Tongue (tissue), 2 donors: ENCODE data around the gene ZSWIM6. TPM values are rescaled to one million over a fixed set of nuclear protein-coding genes. Genes with fewer than 3 reads are reported as not detected.
"Not testable (repeated sequence)": the region's sequence is repeated elsewhere in the genome, so short reads cannot be mapped to it uniquely, and the experiment has no call there.

ENCODE experiments used
- DNase-seq: peaks from one replicate; pipeline ENCODE4 v3.0.0-alpha.2; 2015
- total RNA-seq: library from RNA; depleted of rRNA; stranded (reverse); fragments of >200 nt; gene quantifications from one replicate; pipeline ENCODE4 v1.2.3, GENCODE V29; 2014

Gene ZSWIM6
- total RNA-seq, 1 donor from 2014 or later = 14.5 TPM

DNA sequence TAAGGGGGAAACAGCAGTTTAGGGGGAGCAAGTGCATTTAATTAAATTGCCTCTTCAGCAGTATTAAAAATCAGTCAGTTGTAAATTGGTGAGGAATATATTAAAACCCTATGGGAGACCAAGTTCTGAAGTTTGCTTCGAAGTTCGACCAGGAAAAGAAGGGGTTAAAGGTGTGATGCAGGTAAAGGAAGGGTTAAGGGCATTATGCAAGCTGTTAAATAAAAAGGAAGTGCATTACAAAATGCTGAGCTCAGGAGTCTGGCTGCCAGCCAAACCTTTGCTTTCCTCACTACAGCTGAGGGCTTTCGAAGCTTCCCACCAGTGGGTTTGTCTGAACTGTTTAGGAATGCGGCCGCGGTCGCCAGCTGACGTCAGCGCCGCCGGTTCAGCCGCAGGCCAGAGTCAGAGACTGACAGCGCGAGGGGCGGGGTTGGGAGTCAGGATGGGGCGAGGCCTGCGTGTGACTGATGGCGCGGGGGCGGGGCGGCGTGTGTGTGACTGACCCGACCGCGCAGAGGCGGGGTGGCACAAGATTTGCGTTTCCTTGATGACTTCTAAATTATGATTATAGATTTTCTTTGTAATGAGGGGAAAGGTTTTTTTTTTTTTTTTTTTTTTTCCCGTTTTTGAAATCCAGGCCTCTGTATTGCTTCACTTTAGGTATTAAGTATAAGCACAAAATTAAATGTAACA lies 76.6 kb downstream of the ZSWIM6 start:
- DNase-seq = peak; percentile 99

DNA sequence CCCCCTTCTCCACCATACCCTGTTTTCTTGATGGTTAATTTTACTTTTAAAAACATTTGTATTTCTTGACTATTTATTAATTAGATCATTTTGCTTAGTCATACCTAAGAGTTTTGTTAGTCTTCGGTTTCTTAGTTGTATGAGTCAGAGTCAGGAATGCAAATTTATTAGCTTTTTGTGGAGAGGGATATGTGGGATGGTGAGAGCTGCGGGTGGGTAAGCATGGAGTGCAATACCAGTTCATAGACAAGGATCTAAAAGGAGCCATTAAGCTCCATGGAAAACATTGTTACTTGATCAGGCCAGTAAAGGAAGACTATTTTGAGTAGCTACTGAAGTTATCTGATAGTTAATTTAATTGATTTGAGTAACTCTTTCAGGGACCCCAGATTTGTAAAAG lies 77.5 kb downstream of the ZSWIM6 start:
- DNase-seq = peak; percentile 15

- no peak for DNase-seq
Observed at GRCh38 chr5:61410811-61411210, 78.8 kb downstream of the ZSWIM6 start.

DNA sequence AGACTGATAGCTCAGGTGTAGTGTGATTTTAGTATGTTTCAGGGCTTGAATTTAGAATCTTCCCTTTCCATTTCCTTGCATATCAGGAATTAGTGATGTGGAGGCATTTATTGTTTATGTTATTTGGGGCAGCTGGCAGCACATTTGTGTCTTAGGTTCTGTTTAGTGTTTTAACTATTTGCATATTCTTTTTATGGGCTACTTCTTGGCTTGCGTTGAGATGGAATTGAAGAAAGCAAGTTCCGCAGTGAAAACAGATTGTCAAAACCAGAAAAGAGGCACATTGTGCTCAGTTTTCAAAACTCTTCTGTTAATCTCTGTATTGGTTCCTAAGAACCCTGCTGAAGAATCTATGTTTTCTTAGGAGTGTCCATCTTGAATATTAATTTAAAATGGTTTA lies 80.3 kb downstream of the ZSWIM6 start:
- DNase-seq = no peak

DNA sequence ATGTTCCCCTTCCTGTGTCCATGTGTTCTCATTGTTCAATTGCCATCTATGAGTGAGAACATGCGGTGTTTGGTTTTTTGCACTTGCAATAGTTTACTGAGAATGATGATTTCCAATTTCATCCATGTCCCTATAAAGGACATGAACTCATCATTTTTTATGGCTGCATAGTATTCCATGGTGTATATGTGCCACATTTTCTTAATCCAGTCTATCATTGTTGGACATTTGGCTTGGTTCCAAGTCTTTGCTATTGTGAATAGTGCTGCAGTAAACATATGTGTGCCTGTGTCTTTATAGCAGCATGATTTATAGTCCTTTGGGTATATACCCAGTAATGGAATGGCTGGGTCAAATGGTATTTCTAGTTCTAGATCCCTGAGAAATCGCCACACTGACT lies 81.1 kb downstream of the ZSWIM6 start:
- DNase-seq = not testable (repeated sequence)

DNA sequence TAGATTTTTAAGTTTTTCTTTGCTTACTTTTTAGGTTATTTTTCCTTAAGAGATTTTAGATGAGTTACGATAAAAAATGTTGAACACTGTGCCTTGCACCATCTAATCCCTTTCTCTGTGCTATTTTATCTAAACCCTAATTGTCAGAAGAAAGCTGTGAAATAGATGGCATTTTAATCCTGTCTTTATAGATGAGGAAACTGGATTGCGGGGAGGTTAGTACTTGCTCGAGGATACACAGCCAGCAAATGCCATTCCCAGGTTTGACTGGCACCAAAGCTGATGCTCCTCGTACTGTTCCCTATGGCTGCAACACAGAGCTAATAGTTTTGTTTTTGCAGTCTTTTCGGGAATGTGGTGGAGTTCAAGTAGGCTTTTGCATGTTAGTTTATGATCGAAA lies 82.7 kb downstream of the ZSWIM6 start:
- DNase-seq = no peak

DNA sequence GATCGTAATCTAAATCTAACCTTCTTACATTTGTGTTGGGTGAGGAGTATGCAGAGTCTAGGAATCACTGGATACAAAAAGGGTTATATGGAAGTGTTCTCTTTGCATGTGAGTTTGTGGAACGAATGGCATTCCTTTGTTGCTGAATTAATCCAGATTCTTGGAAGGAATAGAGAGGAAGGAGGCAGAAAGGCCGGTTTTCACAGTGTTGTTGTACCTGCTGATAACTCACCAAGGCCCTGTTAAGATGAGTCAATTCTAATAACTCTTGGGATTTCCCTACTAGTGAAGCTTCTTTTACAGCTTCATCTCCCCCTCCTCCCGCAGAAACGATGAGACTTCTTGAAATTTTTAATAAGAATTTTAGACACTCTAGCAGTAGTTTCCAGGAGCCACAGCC lies 84.0 kb downstream of the ZSWIM6 start:
- no peak for DNase-seq

DNA sequence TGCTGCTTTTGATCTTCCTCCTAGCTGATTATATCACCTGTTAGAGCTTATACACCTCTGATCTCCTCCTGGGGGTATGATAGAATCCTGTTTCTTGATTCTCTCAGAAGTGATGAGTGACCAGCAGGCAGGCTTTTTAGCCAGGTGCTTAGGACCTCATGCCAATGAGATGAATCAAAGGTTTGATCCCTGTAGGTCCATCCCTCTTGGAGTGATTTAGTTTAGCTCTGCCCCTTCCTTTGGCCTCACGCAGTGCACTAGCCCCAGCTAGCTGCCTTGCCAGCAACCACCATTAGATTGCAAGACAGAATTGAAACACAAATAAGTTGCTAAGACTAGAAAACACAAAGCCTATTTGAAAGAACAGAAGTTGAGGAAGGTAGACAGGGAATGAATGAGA lies 84.4 kb downstream of the ZSWIM6 start:
- no peak for DNase-seq

DNA sequence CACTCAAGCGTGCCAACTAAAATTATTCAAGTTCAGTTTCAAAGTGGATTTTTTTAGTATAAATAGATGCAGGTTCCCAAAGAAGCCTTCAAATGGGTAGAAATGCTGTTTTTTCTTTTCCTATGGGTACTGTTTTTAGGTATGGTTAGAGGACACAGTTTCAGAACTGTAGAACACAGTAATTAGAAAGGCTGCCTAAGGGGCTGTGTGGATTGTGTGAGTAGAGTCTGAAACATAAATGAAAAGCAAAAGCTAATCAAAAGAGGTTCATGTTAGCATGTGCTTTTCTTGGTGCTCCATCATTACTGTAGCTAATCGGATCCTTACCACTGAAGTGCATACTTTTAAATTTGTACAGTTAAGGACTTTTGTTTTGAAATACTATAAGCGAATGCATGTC lies 85.3 kb downstream of the ZSWIM6 start:
- no peak for DNase-seq

GRCh38 chr5:61417851-61418250 lies 85.8 kb downstream of the ZSWIM6 start:
- DNase-seq = no peak

DNA sequence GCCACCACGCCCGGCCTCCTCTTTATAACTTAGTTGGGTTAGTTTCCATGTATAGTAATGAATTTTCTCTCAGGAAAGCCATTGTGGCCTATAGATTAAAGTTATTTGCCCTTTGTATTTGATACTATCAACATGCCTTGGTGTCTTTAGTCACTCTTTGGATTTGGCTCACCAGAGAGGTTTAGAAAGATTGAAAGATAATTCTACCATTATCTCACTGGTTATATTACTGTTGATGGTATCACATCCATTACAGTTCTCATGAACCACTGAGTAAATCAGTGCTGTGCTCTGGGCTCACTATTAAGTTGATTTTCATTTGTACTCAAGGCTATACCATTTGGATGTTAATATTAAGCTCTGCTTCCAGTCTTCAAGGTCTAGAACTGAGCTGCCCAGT lies 87.0 kb downstream of the ZSWIM6 start:
- no peak for DNase-seq

DNA sequence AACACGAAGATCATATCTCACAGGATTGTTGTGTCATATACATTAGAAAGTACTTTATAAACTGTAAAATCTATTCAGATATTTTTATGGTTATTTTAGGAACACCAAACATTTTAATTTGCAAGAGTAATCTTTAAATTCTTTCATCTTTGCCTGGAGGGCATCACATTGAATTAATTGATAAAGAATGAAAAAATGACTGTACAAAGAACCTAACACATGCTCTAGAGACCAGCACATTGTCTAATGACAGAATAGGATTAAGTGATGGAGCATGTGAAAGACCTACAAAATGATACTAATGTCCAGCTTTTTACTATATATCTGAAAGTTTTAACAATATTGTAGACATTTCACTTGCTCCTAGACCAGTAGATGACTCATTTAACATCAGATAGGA lies 88.0 kb downstream of the ZSWIM6 start:
- DNase-seq = no peak

DNA sequence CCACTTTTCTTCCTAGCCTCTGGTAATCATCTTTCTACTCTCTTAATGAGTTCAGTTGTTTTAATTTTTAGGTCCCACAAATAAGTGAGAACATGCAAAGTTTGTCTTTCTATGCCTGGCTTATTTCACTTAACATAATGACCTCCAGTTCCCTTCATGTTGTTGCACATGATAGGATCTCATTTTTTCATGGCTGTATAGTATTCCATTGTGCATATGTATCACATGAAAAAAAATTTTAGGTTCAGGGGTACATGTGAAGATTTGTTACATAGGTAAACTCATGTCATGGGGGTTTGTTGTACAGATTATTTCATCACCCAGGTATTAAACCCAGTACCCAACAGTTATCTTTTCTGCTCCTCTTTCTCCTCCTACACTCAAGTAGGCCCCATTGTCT lies 89.2 kb downstream of the ZSWIM6 start:
- DNase-seq = not testable (repeated sequence)

- DNase-seq = no peak
Observed at GRCh38 chr5:61423487-61424145, 91.6 kb downstream of the ZSWIM6 start.

DNA sequence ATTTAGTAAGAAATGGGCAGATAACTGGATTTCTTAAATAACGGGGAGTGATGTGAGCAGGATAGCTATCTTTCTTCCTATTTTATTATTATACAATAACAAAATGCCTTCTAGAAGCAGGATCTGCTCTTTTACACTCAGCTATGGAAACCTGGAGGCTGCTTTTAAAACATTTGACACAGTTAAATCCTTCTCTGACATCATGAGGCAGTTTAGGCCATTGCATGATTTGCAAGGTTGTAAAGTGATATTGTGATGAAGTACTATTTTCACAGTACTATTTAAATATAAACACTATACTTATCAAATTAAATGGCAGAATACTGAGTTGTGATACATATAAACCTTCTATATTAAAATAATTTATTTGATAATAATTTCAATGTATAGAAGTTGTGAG lies 93.9 kb downstream of the ZSWIM6 start:
- no peak for DNase-seq

- DNase-seq = no peak
Observed at GRCh38 chr5:61429906-61430305, 97.8 kb downstream of the ZSWIM6 start.

DNA sequence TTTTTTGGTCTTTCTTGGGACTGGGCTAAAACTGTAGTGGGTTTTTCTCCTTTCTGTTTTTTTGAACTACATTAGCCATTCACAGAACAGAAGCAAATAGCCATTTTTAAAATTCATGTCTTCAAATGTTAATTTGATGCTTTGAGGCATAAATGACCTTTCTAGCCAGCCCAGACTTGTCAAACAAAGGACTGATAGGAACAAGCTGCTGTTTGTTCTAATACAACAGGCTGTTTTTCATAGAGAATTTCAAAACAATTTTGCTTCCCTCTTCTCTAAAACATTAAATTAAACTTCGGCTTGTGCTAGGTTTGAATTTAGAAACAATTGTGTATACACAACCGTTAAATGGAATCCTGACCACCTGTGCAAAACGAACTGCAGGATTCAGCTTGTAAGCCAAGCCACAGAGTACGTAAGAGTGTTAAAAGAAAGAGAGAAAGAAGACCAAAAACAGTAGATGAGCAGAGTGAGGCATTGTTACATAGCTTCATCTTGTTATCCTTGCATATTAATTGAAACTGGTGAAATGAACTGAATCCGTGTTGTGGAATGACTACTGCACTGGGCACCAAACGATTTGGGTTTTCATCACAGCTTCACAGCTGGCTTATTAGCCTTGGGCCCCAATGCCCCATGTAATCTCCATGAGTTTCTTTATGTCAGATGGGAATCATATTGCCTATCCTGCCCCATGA lies 100.0 kb downstream of the ZSWIM6 start:
- DNase-seq = peak; percentile 33

- DNase-seq = no peak
Observed at GRCh38 chr5:61435368-61435767, 103.3 kb downstream of the ZSWIM6 start.

GRCh38 chr5:61438298-61438970 lies 106.4 kb downstream of the ZSWIM6 start:
- DNase-seq = no peak

GRCh38 chr5:61440086-61440485 lies 108.0 kb downstream of the ZSWIM6 start:
- no peak for DNase-seq

DNA sequence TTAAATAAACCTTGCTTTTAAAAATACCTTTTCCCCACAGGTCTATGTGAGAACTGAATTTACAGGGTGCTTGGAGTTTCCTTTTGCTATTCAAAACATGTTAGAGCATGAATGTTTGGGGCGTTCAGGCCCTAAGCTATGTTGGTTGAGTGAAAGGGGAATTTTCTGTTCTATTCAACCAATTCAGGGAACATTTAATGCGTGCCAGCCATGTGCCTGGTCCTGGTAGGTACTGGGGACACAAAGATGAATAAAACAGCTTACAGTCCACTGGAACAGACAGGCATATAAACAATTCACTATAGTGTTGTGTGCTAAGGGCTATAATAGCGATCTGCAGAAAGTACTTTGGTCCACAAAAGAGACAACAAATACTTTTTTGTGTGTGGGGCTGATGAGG lies 108.5 kb downstream of the ZSWIM6 start:
- no peak for DNase-seq

DNA sequence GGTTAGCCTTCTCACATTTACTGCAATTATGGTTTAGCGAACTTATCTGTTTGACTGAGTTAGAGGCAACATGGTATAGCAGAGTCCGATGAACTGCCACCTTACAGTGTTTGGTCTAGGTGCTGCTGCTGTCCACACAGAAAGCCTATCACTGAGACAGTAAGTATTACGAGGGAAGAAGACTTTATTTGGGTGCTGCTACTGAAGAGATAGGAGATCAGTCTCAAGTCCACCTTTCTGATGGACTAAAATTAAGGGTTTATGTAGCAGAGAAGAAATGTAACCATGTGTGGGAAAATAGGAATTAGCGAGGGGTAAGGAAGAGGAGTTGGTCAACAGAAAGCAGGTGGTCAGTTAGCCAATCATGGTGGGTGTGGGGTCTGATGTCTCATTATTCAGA lies 109.7 kb downstream of the ZSWIM6 start:
- DNase-seq = no peak
